SK-N-SH (cell line): ENCODE measurements around the gene SERPINB10. TPM values are rescaled to one million over a fixed set of nuclear protein-coding genes. Genes with fewer than 3 reads are reported as not detected.

Experiments used
- CTCF ChIA-PET: fragments of 300-600, 350-600 bp; formaldehyde crosslinking; extraction: SDS; loops from one replicate; lab custom pipeline; 2021; lab: Yijun Ruan, JAX
- POLR2A ChIA-PET: fragments of 350-600 bp; sonication (Branson Sonifier 250); formaldehyde crosslinking; extraction: SDS; loops from one replicate; lab custom pipeline; 2020; ENCODE audit warnings: antibody characterized with exemption, inconsistent platforms; lab: Yijun Ruan, JAX
- DNase-seq: peaks from one replicate; pipeline ENCODE4 v3.0.0; 2012
- H2AFZ ChIP-seq: fragments of 200-600 bp; sonication (generic); 2 replicates; pipeline ENCODE4 v1.8.1; 2016; ENCODE audit warnings: antibody characterized with exemption, mild to moderate bottlenecking, low read depth
- H3F3A ChIP-seq: fragments of 200-600 bp; sonication (generic); replicated peaks from 2 replicates; pipeline ENCODE3; 2016; ENCODE audit warnings: antibody characterized with exemption, mild to moderate bottlenecking; ENCODE audit not compliant: insufficient read depth
- H3K27ac ChIP-seq, 2 experiments: fragments of 200-500 bp in 1 of 2; fragments of 200-600 bp in 1 of 2; sonication (Bioruptor generic) in 1 of 2; sonication (generic), shearing (Covaris generic) in 1 of 2; 2 replicates each; pipeline versions ENCODE4 v1.5.1 to v1.6.1; 2014 to 2016; ENCODE audit warnings: low read depth in 2 of 2, inconsistent platforms in 1 of 2, low read length in 1 of 2, mild to moderate bottlenecking in 1 of 2, mixed read lengths in 1 of 2
- H3K27me3 ChIP-seq: fragments of 200-600 bp; sonication (generic), shearing (Covaris generic); 2 replicates; pipeline ENCODE4 v1.6.1; 2016; ENCODE audit warnings: mixed run types; ENCODE audit not compliant: insufficient read depth
- H3K36me3 ChIP-seq, 2 experiments: fragments of 200-500 bp in 1 of 2; fragments of 200-600 bp in 1 of 2; sonication (Bioruptor generic) in 1 of 2; sonication (generic) in 1 of 2; replicated peaks in 1 of 2; 2 replicates each; pipeline versions ENCODE3 to v1.5.1; 2014 to 2016; ENCODE audit warnings: low read length in 1 of 2, mild to moderate bottlenecking in 1 of 2; ENCODE audit not compliant: insufficient read depth in 2 of 2, control insufficient read depth in 1 of 2
- H3K4me1 ChIP-seq, 2 experiments: fragments of 200-500 bp in 1 of 2; fragments of 200-600 bp in 1 of 2; sonication (Bioruptor generic) in 1 of 2; sonication (generic), shearing (Covaris generic) in 1 of 2; 2 replicates each; pipeline versions ENCODE4 v1.5.1 to v1.6.1; 2014 to 2016; ENCODE audit warnings: low read depth in 1 of 2, low read length in 1 of 2, mixed run types in 1 of 2; ENCODE audit not compliant: insufficient read depth in 2 of 2, control insufficient read depth in 1 of 2
- H3K4me2 ChIP-seq: fragments of 200-600 bp; sonication (generic), shearing (Covaris generic); 2 replicates; pipeline ENCODE4 v1.6.1; 2017; ENCODE audit warnings: mixed run types
- H3K4me3 ChIP-seq, 2 experiments: fragments of 200-500 bp in 1 of 2; fragments of 200-600 bp in 1 of 2; sonication (Bioruptor generic) in 1 of 2; sonication (generic), shearing (Covaris generic) in 1 of 2; 2 replicates each; pipeline versions ENCODE4 v1.5.1 to v1.8.1; 2014 to 2016; ENCODE audit warnings: low read depth in 2 of 2, inconsistent platforms in 1 of 2, low read length in 1 of 2, mild to moderate bottlenecking in 1 of 2, mixed read lengths in 1 of 2, moderate library complexity in 1 of 2
- H3K79me2 ChIP-seq: fragments of 200-600 bp; sonication (generic); 2 replicates; pipeline ENCODE4 v1.8.1; 2017; ENCODE audit warnings: mild to moderate bottlenecking; ENCODE audit not compliant: insufficient read depth
- H3K9ac ChIP-seq: fragments of 200-600 bp; sonication (generic); 2 replicates; pipeline ENCODE4 v1.6.1; 2017; ENCODE audit warnings: mixed run types
- H3K9me2 ChIP-seq: fragments of 200-600 bp; sonication (generic); 2 replicates; pipeline ENCODE4 v1.6.1; 2017; ENCODE audit warnings: mixed run types
- H3K9me3 ChIP-seq: fragments of 200-600 bp; sonication (generic); 2 replicates; pipeline ENCODE4 v1.6.1; 2017; ENCODE audit warnings: mixed run types, mild to moderate bottlenecking, moderate library complexity
- H4K20me1 ChIP-seq: fragments of 200-600 bp; sonication (generic); 2 replicates; pipeline ENCODE4 v1.6.1; 2017; ENCODE audit warnings: mild to moderate bottlenecking, mixed run types; ENCODE audit not compliant: insufficient read depth
- CHD2 ChIP-seq: fragments of 150-350 bp; IDR thresholded peaks from 2 replicates; pipeline ENCODE4 v1.6.1; 2018; ENCODE audit warnings: low read length; ENCODE audit not compliant: partially characterized antibody
- EP300 ChIP-seq, 2 experiments: IDR thresholded peaks; 2 replicates each; pipeline versions ENCODE4 v1.4.0 to v1.6.1; 2012; ENCODE audit warnings: borderline replicate concordance in 1 of 2, low read depth in 1 of 2, low read length in 1 of 2
- EZH2phosphoT487 ChIP-seq: fragments of 200-600 bp; sonication (generic); IDR thresholded peaks from 2 replicates; pipeline ENCODE4 v1.6.1; 2017; ENCODE audit warnings: low read depth, mixed run types, mild to moderate bottlenecking, antibody characterized with exemption, moderate library complexity, borderline replicate concordance
- FOSL2 ChIP-seq: IDR thresholded peaks from 2 replicates; pipeline ENCODE4 v1.4.0; 2012; ENCODE audit warnings: low read depth, mild to moderate bottlenecking, moderate library complexity, borderline replicate concordance
- GABPA ChIP-seq: IDR thresholded peaks from 2 replicates; pipeline ENCODE4 v1.4.0; 2012; ENCODE audit warnings: low read depth, mild to moderate bottlenecking
- RCOR1 ChIP-seq: fragments of 150-350 bp; IDR thresholded peaks from 2 replicates; pipeline ENCODE4 v1.6.1; 2017; ENCODE audit warnings: antibody characterized with exemption, low read length
- RFX5 ChIP-seq: IDR thresholded peaks from 2 replicates; pipeline ENCODE4 v1.6.1; 2012; ENCODE audit warnings: mild to moderate bottlenecking, improper control_type of control experiment, low read length
- WGBS: methylation state at CpG from one replicate; pipeline ENCODE4 v1.1.6; 2017; ENCODE audit warnings: low lambda C conversion rate; 5-methylcytosine and 5-hydroxymethylcytosine counted together
- polyA plus RNA-seq, 3 experiments: library from polyadenylated mRNA; depleted of rRNA; stranded (reverse); fragments of >200 nt; gene quantifications; 2 replicates each; pipeline ENCODE4 v1.2.3, GENCODE V29; 2012
- TF ChIP-seq, protein P1 (sequence below): IDR thresholded peaks from 2 replicates; pipeline ENCODE4 v1.6.1; 2012; ENCODE audit warnings: mild to moderate bottlenecking, low read depth, low read length, moderate library complexity
- TF ChIP-seq, protein P2 (sequence below): IDR thresholded peaks from 2 replicates; pipeline ENCODE4; 2012
- TF ChIP-seq, protein P3 (sequence below): IDR thresholded peaks from 2 replicates; pipeline ENCODE4 v1.4.0; 2012; ENCODE audit warnings: low read depth
- TF ChIP-seq, protein P4 (sequence below): IDR thresholded peaks from 2 replicates; pipeline ENCODE4 v1.4.0; 2012; ENCODE audit warnings: low read depth, borderline replicate concordance
- TF ChIP-seq, protein P5 (sequence below): fragments of 150-350 bp; IDR thresholded peaks from 2 replicates; pipeline ENCODE4 v1.6.1; 2017; ENCODE audit warnings: antibody characterized with exemption, low read length, low read depth, borderline replicate concordance

The SERPINB10 gene
- polyA plus RNA-seq, 1 of the 3 experiments (the other 2 are of a cell fraction) = 0.10 TPM

DNA sequence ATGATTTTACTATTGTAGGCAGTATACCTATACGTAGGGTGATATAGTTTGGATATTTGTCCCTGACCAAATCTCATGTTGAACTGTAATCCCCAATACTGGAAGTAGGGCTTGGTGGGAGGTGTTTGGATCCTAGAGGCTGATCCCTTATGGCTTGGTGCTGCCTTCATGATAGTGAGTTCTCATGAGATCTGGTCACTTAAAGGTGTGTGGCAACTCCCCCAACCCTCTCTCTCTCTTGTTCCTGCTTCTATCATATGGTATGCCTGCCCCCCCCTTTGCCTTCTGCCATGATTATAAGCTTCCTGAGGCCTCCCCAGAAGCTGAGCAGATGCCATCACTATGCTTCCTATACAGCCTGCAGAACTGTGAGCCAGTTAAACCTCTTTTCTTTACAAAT lies 1.7 kb upstream of the SERPINB10 start:
- CTCF ChIA-PET = no interaction called here
- no peak for DNase-seq
- POLR2A ChIA-PET = no interaction called here

DNA sequence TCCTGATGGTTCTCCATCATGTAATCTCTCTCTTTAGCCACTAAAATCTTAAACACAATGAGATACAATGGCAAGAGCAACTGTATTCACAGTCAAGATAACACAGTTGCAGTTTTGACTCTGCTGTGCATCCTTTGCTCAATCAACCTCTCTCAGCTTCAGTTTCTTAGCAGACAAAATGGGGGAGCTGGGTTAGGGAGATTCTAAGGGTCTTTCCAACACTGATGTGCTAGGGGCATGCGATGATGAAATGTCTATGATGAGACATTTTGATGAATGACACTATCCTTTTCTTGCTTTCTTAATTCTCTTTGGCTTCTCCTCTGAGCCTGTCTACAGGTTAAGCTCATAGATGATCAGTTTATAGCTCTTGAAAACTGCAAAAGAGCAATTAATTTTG lies 1.1 kb downstream of the SERPINB10 start:
- H3K4me2 ChIP-seq = no peak overlapping the region
- H3F3A ChIP-seq = no peaks in the 10 kb centered on the region
- no peak for TF ChIP-seq CHD2
- TF ChIP-seq, protein P1, sequence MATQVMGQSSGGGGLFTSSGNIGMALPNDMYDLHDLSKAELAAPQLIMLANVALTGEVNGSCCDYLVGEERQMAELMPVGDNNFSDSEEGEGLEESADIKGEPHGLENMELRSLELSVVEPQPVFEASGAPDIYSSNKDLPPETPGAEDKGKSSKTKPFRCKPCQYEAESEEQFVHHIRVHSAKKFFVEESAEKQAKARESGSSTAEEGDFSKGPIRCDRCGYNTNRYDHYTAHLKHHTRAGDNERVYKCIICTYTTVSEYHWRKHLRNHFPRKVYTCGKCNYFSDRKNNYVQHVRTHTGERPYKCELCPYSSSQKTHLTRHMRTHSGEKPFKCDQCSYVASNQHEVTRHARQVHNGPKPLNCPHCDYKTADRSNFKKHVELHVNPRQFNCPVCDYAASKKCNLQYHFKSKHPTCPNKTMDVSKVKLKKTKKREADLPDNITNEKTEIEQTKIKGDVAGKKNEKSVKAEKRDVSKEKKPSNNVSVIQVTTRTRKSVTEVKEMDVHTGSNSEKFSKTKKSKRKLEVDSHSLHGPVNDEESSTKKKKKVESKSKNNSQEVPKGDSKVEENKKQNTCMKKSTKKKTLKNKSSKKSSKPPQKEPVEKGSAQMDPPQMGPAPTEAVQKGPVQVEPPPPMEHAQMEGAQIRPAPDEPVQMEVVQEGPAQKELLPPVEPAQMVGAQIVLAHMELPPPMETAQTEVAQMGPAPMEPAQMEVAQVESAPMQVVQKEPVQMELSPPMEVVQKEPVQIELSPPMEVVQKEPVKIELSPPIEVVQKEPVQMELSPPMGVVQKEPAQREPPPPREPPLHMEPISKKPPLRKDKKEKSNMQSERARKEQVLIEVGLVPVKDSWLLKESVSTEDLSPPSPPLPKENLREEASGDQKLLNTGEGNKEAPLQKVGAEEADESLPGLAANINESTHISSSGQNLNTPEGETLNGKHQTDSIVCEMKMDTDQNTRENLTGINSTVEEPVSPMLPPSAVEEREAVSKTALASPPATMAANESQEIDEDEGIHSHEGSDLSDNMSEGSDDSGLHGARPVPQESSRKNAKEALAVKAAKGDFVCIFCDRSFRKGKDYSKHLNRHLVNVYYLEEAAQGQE = no peak
- no peak for TF ChIP-seq EP300 (IDR thresholded peaks at IDR 0.05; ENCODE audit: borderline replicate concordance in 1 of 2, low read depth in 1 of 2, low read length in 1 of 2)
- TF ChIP-seq EZH2phosphoT487 = no peak
- TF ChIP-seq, all 33 proteins: peak for 0
- WGBS = 5% methylated on average over 1 of the region's 1 CpG
- H3K4me1 ChIP-seq = no peaks in the 10 kb centered on the region
- DNase-seq = no peak
- no peaks in the 10 kb centered on the region for H3K9me2 ChIP-seq
- H3K36me3 ChIP-seq = no peaks in the 10 kb centered on the region
- no peaks in the 10 kb centered on the region for H4K20me1 ChIP-seq
- no peaks in the 10 kb centered on the region for H3K79me2 ChIP-seq
- no peak overlapping the region for H2AFZ ChIP-seq
- POLR2A ChIA-PET = no interaction called here
- no peaks in the 10 kb centered on the region for H3K27me3 ChIP-seq
- no peaks in the 10 kb centered on the region for H3K9me3 ChIP-seq
- CTCF ChIA-PET = interaction anchor here (0.6 to 1.2 kb wide), 3 partner anchors 11 to 27 kb away, joined by 3 to 5 read pairs (median 3); no protein-coding TSS in a partner anchor
- H3K4me3 ChIP-seq = no peak overlapping the region
- no peak overlapping the region for H3K9ac ChIP-seq
- no peak overlapping the region for H3K27ac ChIP-seq

More for the DNA sequence above, 1.7 kb upstream of the SERPINB10 start:
- WGBS = 5% methylated on average over 1 of the region's 1 CpG
- H3K4me1 ChIP-seq = no peaks in the 10 kb centered on the region
- H3K79me2 ChIP-seq = no peaks in the 10 kb centered on the region
- H3K27ac ChIP-seq = no peak overlapping the region
- TF ChIP-seq, protein P2, sequence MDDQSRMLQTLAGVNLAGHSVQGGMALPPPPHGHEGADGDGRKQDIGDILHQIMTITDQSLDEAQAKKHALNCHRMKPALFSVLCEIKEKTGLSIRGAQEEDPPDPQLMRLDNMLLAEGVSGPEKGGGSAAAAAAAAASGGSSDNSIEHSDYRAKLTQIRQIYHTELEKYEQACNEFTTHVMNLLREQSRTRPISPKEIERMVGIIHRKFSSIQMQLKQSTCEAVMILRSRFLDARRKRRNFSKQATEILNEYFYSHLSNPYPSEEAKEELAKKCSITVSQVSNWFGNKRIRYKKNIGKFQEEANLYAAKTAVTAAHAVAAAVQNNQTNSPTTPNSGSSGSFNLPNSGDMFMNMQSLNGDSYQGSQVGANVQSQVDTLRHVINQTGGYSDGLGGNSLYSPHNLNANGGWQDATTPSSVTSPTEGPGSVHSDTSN = no peak
- TF ChIP-seq RCOR1 (no peak), FOSL2 (no peak), GABPA (no peak), EP300 (IDR thresholded peaks at IDR 0.05; ENCODE audit: borderline replicate concordance in 1 of 2, low read depth in 1 of 2, low read length in 1 of 2) (no peak), RFX5 (no peak)
- TF ChIP-seq, protein P3, sequence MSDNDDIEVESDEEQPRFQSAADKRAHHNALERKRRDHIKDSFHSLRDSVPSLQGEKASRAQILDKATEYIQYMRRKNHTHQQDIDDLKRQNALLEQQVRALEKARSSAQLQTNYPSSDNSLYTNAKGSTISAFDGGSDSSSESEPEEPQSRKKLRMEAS = no peak
- TF ChIP-seq, protein P4, sequence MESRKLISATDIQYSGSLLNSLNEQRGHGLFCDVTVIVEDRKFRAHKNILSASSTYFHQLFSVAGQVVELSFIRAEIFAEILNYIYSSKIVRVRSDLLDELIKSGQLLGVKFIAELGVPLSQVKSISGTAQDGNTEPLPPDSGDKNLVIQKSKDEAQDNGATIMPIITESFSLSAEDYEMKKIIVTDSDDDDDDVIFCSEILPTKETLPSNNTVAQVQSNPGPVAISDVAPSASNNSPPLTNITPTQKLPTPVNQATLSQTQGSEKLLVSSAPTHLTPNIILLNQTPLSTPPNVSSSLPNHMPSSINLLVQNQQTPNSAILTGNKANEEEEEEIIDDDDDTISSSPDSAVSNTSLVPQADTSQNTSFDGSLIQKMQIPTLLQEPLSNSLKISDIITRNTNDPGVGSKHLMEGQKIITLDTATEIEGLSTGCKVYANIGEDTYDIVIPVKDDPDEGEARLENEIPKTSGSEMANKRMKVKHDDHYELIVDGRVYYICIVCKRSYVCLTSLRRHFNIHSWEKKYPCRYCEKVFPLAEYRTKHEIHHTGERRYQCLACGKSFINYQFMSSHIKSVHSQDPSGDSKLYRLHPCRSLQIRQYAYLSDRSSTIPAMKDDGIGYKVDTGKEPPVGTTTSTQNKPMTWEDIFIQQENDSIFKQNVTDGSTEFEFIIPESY = no peak
- TF ChIP-seq, protein P5, sequence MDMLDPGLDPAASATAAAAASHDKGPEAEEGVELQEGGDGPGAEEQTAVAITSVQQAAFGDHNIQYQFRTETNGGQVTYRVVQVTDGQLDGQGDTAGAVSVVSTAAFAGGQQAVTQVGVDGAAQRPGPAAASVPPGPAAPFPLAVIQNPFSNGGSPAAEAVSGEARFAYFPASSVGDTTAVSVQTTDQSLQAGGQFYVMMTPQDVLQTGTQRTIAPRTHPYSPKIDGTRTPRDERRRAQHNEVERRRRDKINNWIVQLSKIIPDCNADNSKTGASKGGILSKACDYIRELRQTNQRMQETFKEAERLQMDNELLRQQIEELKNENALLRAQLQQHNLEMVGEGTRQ = no peak
- TF ChIP-seq, all 33 proteins: peak for 0
- no peak overlapping the region for H3K4me3 ChIP-seq
- H3K9me3 ChIP-seq = no peaks in the 10 kb centered on the region
- H3K4me2 ChIP-seq = no peak overlapping the region
- H3K27me3 ChIP-seq = peaks cover 8% of the 10 kb centered on the region; the same call in 1 of the 2 replicates
- peaks cover 0 to 2% of the 10 kb centered on the region in 2 experiments for H3K36me3 ChIP-seq
- no peaks in the 10 kb centered on the region for H4K20me1 ChIP-seq
- no peak overlapping the region for H2AFZ ChIP-seq
- no peaks in the 10 kb centered on the region for H3F3A ChIP-seq
- no peaks in the 10 kb centered on the region for H3K9me2 ChIP-seq
- no peak overlapping the region for H3K9ac ChIP-seq
